ENCODE results near the gene CLASP2.
A peak's percentile ranks its signal among the peaks of the same experiment; 100 is the strongest.

Gene CLASP2

GRCh38 chr3:33658621-33658990 is 59.4 kb downstream of the CLASP2 start:
- ATAC-seq, result peak; percentile 11; the same call in 2 of the 3 replicates
- TF ChIP-seq POU6F1 (CRISPR knock-in tag; IDR thresholded peaks at IDR 0.05; ENCODE audit: borderline replicate concordance, low read depth) (no peak), ZNF70 (CRISPR knock-in tag; IDR thresholded peaks at IDR 0.05) (no peak), TCF4 (CRISPR knock-in tag; IDR thresholded peaks at IDR 0.05; ENCODE audit: borderline replicate concordance) (no peak), TOX (CRISPR knock-in tag; IDR thresholded peaks at IDR 0.05; ENCODE audit: borderline replicate concordance) (no peak), RARB (CRISPR knock-in tag; IDR thresholded peaks at IDR 0.05) (no peak), ZC3H10 (CRISPR knock-in tag; IDR thresholded peaks at IDR 0.05) (no peak), CSDC2 (CRISPR knock-in tag; IDR thresholded peaks at IDR 0.05) (no peak), SNAI2 (CRISPR knock-in tag; IDR thresholded peaks at IDR 0.05) (no peak), PPARA (CRISPR knock-in tag; IDR thresholded peaks at IDR 0.05; ENCODE audit: borderline replicate concordance) (no peak), TSHZ2 (CRISPR knock-in tag; IDR thresholded peaks at IDR 0.05) (no peak), ISL1 (CRISPR knock-in tag; IDR thresholded peaks at IDR 0.05) (no peak), ZFP30 (CRISPR knock-in tag; IDR thresholded peaks at IDR 0.05) (no peak), ARNTL (CRISPR knock-in tag; IDR thresholded peaks at IDR 0.05; ENCODE audit: borderline replicate concordance, low read depth) (no peak), ZNF8 (CRISPR knock-in tag; IDR thresholded peaks at IDR 0.05) (no peak), ZNF565 (CRISPR knock-in tag; conservative IDR thresholded peaks at IDR 0.05; ENCODE audit: low read depth) (no peak), GLIS3 (CRISPR knock-in tag; IDR thresholded peaks at IDR 0.05) (no peak)

GRCh38 chr3:33658039-33658438 is 60.0 kb downstream of the CLASP2 start:
- no peak for ATAC-seq
- TF ChIP-seq ISL1 (CRISPR knock-in tag; IDR thresholded peaks at IDR 0.05) (no peak), ZNF70 (CRISPR knock-in tag; IDR thresholded peaks at IDR 0.05) (no peak), ZNF565 (CRISPR knock-in tag; conservative IDR thresholded peaks at IDR 0.05; ENCODE audit: low read depth) (no peak), CREB5 (CRISPR knock-in tag; IDR thresholded peaks at IDR 0.05; ENCODE audit: low read depth) (no peak), POU6F1 (CRISPR knock-in tag; IDR thresholded peaks at IDR 0.05; ENCODE audit: borderline replicate concordance, low read depth) (no peak), ARNTL (CRISPR knock-in tag; IDR thresholded peaks at IDR 0.05; ENCODE audit: borderline replicate concordance, low read depth) (no peak), OSR1 (CRISPR knock-in tag; IDR thresholded peaks at IDR 0.05) (no peak), GLIS3 (CRISPR knock-in tag; IDR thresholded peaks at IDR 0.05) (no peak)

GRCh38 chr3:33652736-33653135 is 65.3 kb downstream of the CLASP2 start:
- peak; percentile 55 for ATAC-seq
- no peak for TF ChIP-seq GLIS3 (CRISPR knock-in tag; IDR thresholded peaks at IDR 0.05)
- TF ChIP-seq ESRRG (CRISPR knock-in tag; IDR thresholded peaks at IDR 0.05), result no peak
- TF ChIP-seq TCF4 (CRISPR knock-in tag; IDR thresholded peaks at IDR 0.05; ENCODE audit: borderline replicate concordance), result no peak
- no peak for TF ChIP-seq PATZ1 (CRISPR knock-in tag; IDR thresholded peaks at IDR 0.05; ENCODE audit: borderline replicate concordance)
- TF ChIP-seq RARB (CRISPR knock-in tag; IDR thresholded peaks at IDR 0.05), result no peak
- no peak for TF ChIP-seq ZNF8 (CRISPR knock-in tag; IDR thresholded peaks at IDR 0.05)
- no peak for TF ChIP-seq ZNF70 (CRISPR knock-in tag; IDR thresholded peaks at IDR 0.05)
- TF ChIP-seq BACH2 (CRISPR knock-in tag; IDR thresholded peaks at IDR 0.05; ENCODE audit: borderline replicate concordance), result no peak
- no peak for TF ChIP-seq CSDC2 (CRISPR knock-in tag; IDR thresholded peaks at IDR 0.05)
- TF ChIP-seq POU6F1 (CRISPR knock-in tag; IDR thresholded peaks at IDR 0.05; ENCODE audit: borderline replicate concordance, low read depth), result no peak
- TF ChIP-seq TSHZ2 (CRISPR knock-in tag; IDR thresholded peaks at IDR 0.05), result no peak
- TF ChIP-seq ZFP3 (CRISPR knock-in tag; IDR thresholded peaks at IDR 0.05), result no peak
- TF ChIP-seq CREB5 (CRISPR knock-in tag; IDR thresholded peaks at IDR 0.05; ENCODE audit: low read depth), result no peak

Measured in SK-N-SH treated with all-trans-retinoic acid at 6 μM for 48 hours (cell line).